ENCODE data around the gene BMP8A. TPM values are rescaled to one million over a fixed set of nuclear protein-coding genes. Genes with fewer than 3 reads are reported as not detected.

BMP8A gene
- total RNA-seq, 2 donors from 2014 or later: 0.30 TPM; not detected in 1

- peaks cover 86% of the 10 kb centered on the region for H3K36me3 Mint-ChIP-seq (ENCODE audit: low read depth)
- peak overlapping the region; percentile 87 for H3K27ac Mint-ChIP-seq
- ATAC-seq (replicated peaks): peak; percentile 2
- no peaks in the 10 kb centered on the region for H3K9me3 Mint-ChIP-seq
- H3K4me3 Mint-ChIP-seq: peak overlapping the region; percentile 88
- peaks cover 27% of the 10 kb centered on the region for H3K4me1 Mint-ChIP-seq
- no peaks in the 10 kb centered on the region for H3K27me3 Mint-ChIP-seq
Measured at GRCh38 chr1:39572379-39573096, 81.1 kb downstream of the BMP8A start.

GRCh38 chr1:39573097-39573465 is 81.6 kb downstream of the BMP8A start:
- Mint-ChIP-seq H3K9me3 (no peaks in the 10 kb centered on the region), H3K27me3 (no peaks in the 10 kb centered on the region), H3K4me1 (peaks cover 27% of the 10 kb centered on the region), H3K4me3 (peak overlapping the region; percentile 88), H3K36me3 (ENCODE audit: low read depth) (peaks cover 81% of the 10 kb centered on the region), H3K27ac (peak overlapping the region; percentile 87)
- ATAC-seq (replicated peaks): no peak

- H3K4me1 Mint-ChIP-seq: peaks cover 27% of the 10 kb centered on the region
- H3K9me3 Mint-ChIP-seq: no peaks in the 10 kb centered on the region
- peak overlapping the region; percentile 88 for H3K4me3 Mint-ChIP-seq
- peak overlapping the region; percentile 87 for H3K27ac Mint-ChIP-seq
- H3K27me3 Mint-ChIP-seq: no peaks in the 10 kb centered on the region
- no peak for ATAC-seq (replicated peaks)
- peaks cover 72% of the 10 kb centered on the region for H3K36me3 Mint-ChIP-seq (ENCODE audit: low read depth)
Measured at GRCh38 chr1:39573736-39574624, 82.5 kb downstream of the BMP8A start.

- H3K27ac Mint-ChIP-seq: peak overlapping the region; percentile 87
- no peaks in the 10 kb centered on the region for H3K9me3 Mint-ChIP-seq
- peaks cover 65% of the 10 kb centered on the region for H3K36me3 Mint-ChIP-seq (ENCODE audit: low read depth)
- H3K4me1 Mint-ChIP-seq: peaks cover 27% of the 10 kb centered on the region
- no peak for ATAC-seq (replicated peaks)
- H3K4me3 Mint-ChIP-seq: peak overlapping the region; percentile 88
- H3K27me3 Mint-ChIP-seq: no peaks in the 10 kb centered on the region
Measured at GRCh38 chr1:39574646-39575045, 83.2 kb downstream of the BMP8A start.

Other genes with a start within 250 kb of the BMP8A start
- 100 to 1,000 TPM; 181 to 246 TPM for gene PABPC4, start 85.2 kb downstream of the BMP8A start, total RNA-seq
- under 1 TPM in 1 of 2 donors, not detected in 1; 0.40 TPM for gene HEYL, start 148.0 kb downstream of the BMP8A start, total RNA-seq
- gene NT5C1A, start 180.5 kb downstream of the BMP8A start, total RNA-seq: not detected
- gene HPCAL4, start 199.8 kb downstream of the BMP8A start, total RNA-seq: 1 to 10 TPM in 1 of 2 donors, under 1 TPM in 1; 0.50 to 1.2 TPM
- gene PPIE, start 247.2 kb downstream of the BMP8A start, total RNA-seq: 10 to 100 TPM; 56.0 to 68.7 TPM